HG03103 (cell line): Measurements from ENCODE around the gene IL37.
"Not testable (repeated sequence)": the region's sequence is repeated elsewhere in the genome, so short reads cannot be mapped to it uniquely, and the experiment has no call there.

Experiments
- ATAC-seq: cut with Tn5 transposase; IDR thresholded peaks from one replicate; pipeline ENCODE4 v1.9.1; 2021; ENCODE audit warnings: low read depth; ENCODE audit not compliant: unreplicated experiment

IL37 gene

DNA sequence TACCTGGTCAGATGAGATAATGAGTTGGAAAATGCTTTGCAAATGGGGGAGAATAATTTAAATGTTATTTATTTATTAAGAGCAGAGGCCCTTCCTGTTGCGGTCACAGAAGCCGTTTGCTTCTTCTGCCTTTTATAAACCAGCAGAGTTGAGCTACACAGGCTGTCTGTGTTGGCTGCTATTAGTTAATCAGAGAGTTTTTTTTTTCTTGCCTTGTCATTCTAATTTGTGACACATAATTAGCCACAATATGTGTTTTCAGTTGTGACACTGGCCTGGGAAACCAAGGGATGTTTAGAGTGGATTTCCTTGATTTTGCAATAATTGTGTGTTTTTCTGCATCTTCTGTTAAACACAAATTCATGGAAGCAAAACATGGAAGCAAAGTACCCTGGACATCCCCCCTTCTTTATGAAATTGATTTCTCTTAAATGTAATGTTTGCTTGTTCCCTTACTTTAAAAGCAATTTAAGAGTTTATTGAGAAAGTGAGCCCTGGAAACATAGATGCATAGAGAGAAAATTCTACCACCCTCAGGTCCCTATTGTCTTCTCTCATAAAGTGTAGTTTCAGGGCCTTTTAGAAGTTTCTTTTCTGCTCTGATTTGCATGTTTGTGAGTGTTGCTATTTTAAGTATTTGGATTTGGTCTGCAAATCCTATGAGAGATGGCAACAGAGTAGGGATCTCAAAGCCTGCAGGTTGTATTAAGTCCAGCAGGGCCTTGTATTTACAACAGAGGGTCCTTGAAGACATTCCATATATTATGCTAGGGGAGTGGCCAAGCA lies 22.8 kb upstream of the IL37 start:
- no peak for ATAC-seq

DNA sequence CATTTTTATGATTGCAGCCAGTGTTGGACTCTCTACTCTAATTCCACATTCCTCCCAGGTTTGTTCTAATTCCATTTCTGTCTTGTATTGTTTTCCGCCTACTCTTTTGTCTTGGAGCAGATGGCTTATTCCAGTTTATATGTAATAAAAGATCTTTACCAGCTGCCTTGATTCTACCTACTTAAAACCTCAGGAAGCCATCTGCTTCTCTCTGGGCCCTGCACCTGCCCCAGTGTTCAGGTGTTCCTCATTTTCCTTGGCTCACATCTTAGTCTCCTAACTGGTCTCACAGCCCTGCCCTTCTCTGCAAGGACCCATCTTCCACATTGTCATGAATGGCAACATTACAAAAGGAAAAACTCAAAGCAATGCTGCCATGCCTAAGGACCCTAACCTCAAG lies 21.0 kb upstream of the IL37 start:
- ATAC-seq = no peak

- no peak for ATAC-seq
These were observed 19.6 kb upstream of the IL37 start for GRCh38 chr2:112891385-112891831.

GRCh38 chr2:112893752-112894151 lies 17.2 kb upstream of the IL37 start:
- ATAC-seq = no peak

DNA sequence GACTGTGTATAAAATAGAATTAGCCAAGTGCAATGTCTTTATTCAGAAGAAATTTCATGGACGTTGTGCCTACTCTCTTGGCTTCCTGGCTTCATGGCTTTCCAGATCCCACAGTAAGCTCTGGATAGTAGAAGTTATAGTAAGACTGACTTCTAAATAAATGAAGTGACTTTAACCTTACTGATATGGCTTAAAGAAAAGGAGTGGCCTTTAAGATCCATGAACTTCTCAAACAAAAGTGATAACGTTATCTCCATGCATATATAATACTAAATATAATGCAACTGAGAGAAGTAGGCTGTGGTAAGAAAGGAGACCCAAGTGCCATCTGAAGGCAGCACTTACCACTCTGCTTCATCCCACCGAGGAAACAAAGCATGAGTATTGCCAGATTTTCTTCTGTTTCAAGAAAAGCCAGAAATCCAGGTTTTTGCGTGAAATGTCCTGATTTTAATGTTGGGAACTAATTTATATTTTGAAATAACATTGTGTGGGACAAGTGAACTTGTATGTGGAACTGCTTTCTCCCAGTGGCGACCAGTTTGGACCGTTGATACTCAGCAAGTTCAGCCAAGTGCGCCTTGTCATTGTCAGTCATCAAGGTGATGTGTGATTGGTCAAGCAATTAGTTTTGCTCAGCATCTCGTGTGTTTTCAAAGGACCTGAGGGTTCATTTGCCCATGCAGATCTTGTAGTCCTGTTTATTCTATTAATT lies 13.9 kb upstream of the IL37 start:
- no peak for ATAC-seq

DNA sequence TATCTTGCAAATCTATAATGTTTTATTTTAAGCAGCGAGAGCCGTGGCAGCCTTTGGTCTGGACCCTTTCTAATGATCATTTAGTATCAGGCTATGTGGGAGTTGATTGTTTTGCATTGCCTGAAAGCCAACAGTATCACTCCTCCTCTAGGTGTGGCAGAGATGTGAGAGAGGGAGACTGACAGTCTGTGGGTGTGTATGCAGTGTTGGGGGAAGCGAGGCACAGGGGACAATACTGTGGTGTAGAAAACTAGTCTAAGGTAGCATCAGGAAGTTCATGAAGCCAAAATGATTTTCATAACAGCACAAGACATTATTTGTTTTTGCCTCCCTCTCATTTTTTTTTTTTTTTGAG lies 13.4 kb upstream of the IL37 start:
- no peak for ATAC-seq

- not testable (repeated sequence) for ATAC-seq
These were observed 9.4 kb upstream of the IL37 start for GRCh38 chr2:112901431-112902065.

- ATAC-seq = no peak
These were observed 8.1 kb upstream of the IL37 start for GRCh38 chr2:112902816-112903215.

DNA sequence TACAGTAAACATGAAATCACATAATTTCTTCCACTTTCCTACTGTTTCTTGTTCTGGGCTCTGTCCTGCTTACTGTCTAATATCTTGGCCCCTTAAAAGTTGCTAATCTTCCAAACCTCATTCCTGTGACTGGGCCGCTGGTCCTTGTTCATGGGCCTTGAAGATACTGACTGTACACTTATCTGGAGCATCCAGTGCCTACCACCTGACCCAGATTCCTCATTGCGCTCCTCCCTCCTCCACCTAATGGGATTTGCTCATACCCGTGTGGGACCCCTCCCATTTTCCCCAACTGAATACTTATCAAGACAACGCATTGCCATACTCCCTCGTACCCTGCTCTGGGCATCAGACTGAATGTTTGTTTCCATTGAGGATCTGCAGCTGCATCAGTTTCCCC lies 6.1 kb upstream of the IL37 start:
- no peak for ATAC-seq

DNA sequence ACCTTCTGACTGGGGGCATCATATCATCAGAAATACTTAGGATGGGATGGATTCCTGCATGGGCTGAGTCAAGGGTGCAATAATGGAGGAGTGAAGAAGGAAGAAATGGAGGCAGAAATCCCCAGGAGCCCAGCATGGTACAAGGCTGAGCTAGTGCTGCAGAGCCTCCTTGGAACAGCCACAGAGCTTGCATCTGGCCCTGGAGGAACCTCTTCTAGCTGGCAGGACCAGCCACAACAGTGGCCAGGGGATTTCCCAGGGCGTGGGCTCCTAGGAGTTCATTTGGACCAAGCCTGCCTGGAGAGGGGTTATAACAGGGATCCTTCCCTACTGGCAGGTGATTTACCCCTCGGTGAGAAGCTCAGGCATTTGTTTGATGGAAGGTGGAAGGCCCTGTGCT lies 4.7 kb upstream of the IL37 start:
- ATAC-seq = no peak

DNA sequence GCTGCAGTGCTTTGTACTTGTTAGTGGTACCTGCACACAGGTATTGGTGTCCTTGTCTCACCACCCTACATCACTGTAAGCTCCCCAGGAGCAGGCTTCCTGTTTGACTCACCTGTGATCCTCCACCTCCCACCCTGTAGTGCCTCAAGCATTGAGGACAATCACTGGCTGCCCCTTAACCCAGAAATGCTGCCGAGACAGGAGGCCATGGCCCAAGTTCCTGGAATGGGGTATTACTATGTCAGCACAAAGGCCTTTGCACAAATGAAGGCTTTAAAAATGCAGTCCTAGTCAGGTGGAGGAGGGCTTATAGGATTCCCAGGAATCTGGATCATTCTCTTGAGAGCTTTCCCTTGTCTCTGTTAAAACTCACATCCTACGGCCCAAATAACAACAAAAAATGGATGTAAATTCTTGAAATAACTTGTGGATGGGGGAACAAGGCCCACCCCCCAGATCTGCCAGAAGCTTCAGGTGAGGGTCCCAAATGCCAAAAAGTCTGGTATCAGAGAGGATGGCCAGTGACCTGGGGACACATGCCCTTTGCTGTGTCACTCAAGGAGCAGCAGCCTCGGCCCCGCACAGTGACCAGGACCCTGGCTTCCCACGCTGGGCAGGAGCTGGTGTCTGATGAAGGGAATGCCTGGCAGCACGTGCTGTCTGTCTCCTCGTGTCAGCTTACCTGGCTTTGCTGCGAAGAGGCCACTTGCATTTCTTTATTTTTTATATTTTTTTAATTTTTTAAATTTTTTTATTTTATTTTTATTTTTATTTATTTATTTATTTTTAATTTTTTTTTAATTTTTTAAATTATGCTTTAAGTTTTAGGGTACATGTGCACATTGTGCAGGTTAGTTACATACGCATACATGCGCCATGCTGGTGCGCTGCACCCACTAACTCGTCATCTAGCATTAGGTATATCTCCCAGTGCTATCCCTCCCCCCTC lies 3.7 kb upstream of the IL37 start:
- no peak for ATAC-seq

- not testable (repeated sequence) for ATAC-seq
These were observed 2.4 kb upstream of the IL37 start for GRCh38 chr2:112908559-112908958.

- ATAC-seq = no peak
These were observed 746 bp upstream of the IL37 start for GRCh38 chr2:112910219-112910618.

DNA sequence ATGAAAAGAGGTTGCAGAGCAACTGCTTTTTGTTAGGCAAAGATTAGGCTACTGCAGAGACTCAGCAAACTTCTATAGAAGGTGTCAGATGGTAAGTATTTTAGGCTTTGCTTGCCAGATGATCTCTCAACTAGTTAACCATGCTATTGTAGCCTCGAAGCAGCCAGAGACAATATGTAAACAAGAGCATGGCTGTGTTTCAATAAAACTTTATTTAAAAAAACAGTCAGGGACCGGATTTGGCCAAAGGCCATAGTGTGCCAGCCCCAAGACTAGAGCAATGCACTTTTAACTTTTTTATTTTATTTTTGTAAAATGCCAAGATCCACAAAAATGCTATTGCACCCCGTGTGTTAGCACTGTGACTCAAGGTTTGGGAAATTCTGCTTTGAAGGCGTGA lies 1.4 kb downstream of the IL37 start:
- no peak for ATAC-seq

DNA sequence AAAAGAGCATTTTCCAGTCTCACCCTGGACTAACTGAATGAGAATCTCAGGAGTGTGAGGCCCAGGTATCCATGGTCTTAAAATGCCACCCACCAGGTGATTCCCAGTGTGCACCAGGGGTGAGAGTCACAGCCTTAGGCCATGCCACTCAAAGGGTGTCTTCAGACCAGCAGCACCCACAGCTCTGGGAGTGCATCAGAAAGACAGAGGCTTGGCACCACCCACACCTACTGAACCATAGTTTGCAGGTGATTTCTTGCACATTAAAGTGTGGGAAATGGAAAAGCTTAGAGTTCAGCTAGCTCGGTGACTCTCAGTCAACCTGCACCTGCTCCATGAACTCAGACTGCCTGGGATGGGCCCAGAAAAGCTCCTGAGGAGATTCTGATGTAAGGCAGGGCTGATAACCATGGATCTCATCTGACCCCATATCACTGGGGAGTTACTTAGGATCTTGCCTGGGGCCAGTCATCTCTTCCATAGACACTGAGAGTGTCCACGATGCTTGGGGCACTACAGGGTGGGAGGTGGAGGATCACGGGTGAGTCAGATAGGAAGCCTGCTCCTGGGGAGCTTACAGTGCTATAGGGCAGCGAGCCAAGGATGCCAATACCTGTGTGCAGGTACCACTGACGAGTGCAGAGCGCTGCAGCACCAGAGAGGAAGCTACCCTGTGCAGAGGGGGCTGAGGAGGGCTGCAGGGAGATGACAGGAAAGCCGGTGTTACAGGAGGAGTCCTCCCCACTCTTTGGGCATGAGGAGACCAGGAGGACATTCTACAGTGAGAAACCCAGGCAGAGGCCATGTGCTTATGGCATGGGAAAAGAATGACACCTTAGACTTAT lies 4.6 kb downstream of the IL37 start:
- no peak for ATAC-seq

- no peak for ATAC-seq
These were observed 5.2 kb downstream of the IL37 start for GRCh38 chr2:112916145-112916571.

- no peak for ATAC-seq
These were observed 5.8 kb downstream of the IL37 start for GRCh38 chr2:112916625-112917247.

DNA sequence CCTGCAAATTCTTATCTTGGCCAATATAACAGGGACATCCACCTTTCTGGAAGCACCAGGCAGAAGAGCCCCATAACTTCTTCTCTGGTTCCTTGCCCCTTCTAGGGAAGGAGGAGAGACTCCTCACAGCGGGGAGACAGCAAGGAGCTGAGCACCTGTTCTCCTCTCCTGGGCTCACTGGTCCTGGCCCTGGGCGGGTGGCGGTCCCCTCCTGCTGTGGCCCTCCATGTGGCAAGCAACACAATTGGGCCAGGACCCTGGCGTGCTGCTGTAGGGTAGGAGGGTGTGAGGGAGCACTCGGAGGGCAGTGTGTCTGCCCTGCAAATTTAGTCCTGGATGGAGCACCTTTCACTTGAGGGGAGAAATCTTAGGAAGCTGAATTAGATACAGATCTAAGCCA lies 6.9 kb downstream of the IL37 start:
- no peak for ATAC-seq

- no peak for ATAC-seq
These were observed 7.3 kb downstream of the IL37 start for GRCh38 chr2:112918256-112918655.
